Measurements from ENCODE around the gene TMA16. TPM values are rescaled to one million over a fixed set of nuclear protein-coding genes. Genes with fewer than 3 reads are reported as not detected.

The TMA16 gene
- total RNA-seq, 2 experiments from 2014 or later = 54.7 to 63.6 TPM

- intact Hi-C loops (cut with DNase I, micrococcal nuclease) = loop anchor here (5.0 to 10.0 kb wide), 3 partner anchors 203 to 1265 kb away; no protein-coding TSS in a partner anchor
- H3K36me3 Mint-ChIP-seq (ENCODE audit: low read depth) = no peaks in the 10 kb centered on the region
- no peak overlapping the region for H3K27ac Mint-ChIP-seq
- H3K4me3 Mint-ChIP-seq = no peak overlapping the region
- peaks cover 5% of the 10 kb centered on the region for H3K27me3 Mint-ChIP-seq
- no peaks in the 10 kb centered on the region for H3K4me1 Mint-ChIP-seq
- ChIA-PET CTCF (interaction anchor here (0.6 to 1.0 kb wide), 2 partner anchors 11 to 66 kb away, joined by 3 read pairs; no protein-coding TSS in a partner anchor), POLR2A (no interaction called here)
- no peaks in the 10 kb centered on the region for H3K9me3 Mint-ChIP-seq (ENCODE audit: low read depth)
- no peak for ATAC-seq
- DNase-seq = no peak
Measured at GRCh38 chr4:163482190-163482589, 12.3 kb upstream of the TMA16 start.

GRCh38 chr4:163484906-163485305 lies 9.6 kb upstream of the TMA16 start:
- Mint-ChIP-seq H3K9me3 (ENCODE audit: low read depth) (no peaks in the 10 kb centered on the region), H3K4me1 (no peaks in the 10 kb centered on the region), H3K27ac (no peak overlapping the region), H3K27me3 (peaks cover 4% of the 10 kb centered on the region), H3K36me3 (ENCODE audit: low read depth) (no peaks in the 10 kb centered on the region), H3K4me3 (no peak overlapping the region)
- ChIA-PET POLR2A (no interaction called here), CTCF (interaction anchor here (1.0 to 1.9 kb wide), 8 partner anchors 9 to 196 kb away, joined by 3 to 10 read pairs (median 4); partner anchors contain the start of gene TMA16)
- ATAC-seq (peak; percentile 55), DNase-seq (peak; percentile 73)
- intact Hi-C loops (cut with DNase I, micrococcal nuclease) = loop anchor here (1.0 to 10.0 kb wide), 8 partner anchors 59 to 1262 kb away; no protein-coding TSS in a partner anchor

DNA sequence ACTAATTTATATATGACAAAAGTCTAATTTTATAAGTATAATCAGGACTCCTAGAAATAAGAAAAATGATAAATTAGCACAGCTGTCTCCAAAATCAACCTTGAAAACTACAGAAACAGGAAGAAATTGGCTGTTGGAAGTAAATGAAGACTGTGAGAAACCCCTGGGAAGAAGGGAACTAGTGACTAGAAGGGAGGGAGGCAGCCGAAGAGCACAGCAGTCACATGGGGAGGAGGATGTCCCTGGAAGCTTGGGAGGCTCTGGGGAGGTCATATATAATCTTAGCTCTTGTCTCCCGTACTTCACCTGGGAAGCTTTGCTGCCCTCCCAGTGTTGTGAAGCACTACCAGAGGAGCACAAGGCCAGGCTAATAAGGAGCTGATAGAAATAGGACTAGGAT lies 8.9 kb upstream of the TMA16 start:
- no peaks in the 10 kb centered on the region for H3K4me1 Mint-ChIP-seq
- H3K9me3 Mint-ChIP-seq (ENCODE audit: low read depth) = no peaks in the 10 kb centered on the region
- H3K27ac Mint-ChIP-seq = no peak overlapping the region
- DNase-seq = no peak
- no peak overlapping the region for H3K4me3 Mint-ChIP-seq
- no peak for ATAC-seq
- ChIA-PET CTCF (interaction anchor here (0.7 to 1.9 kb wide), 12 partner anchors 8 to 196 kb away, joined by 3 to 10 read pairs (median 4); partner anchors contain the start of gene TMA16), POLR2A (interaction anchor here (0.8 kb wide), 1 partner anchor 9 kb away, joined by 3 read pairs; the partner anchor contains the start of gene TMA16)
- H3K27me3 Mint-ChIP-seq = peaks cover 4% of the 10 kb centered on the region
- intact Hi-C loops (cut with DNase I, micrococcal nuclease) = loop anchor here (1.0 to 10.0 kb wide), 6 partner anchors 59 to 1247 kb away; no protein-coding TSS in a partner anchor
- no peaks in the 10 kb centered on the region for H3K36me3 Mint-ChIP-seq (ENCODE audit: low read depth)

GRCh38 chr4:163486321-163486720 lies 8.2 kb upstream of the TMA16 start:
- Mint-ChIP-seq H3K27ac (no peak overlapping the region), H3K27me3 (peaks cover 4% of the 10 kb centered on the region), H3K4me1 (no peaks in the 10 kb centered on the region), H3K9me3 (ENCODE audit: low read depth) (no peaks in the 10 kb centered on the region), H3K36me3 (ENCODE audit: low read depth) (no peaks in the 10 kb centered on the region), H3K4me3 (no peak overlapping the region)
- DNase-seq (no peak), ATAC-seq (no peak)
- intact Hi-C loops (cut with DNase I, micrococcal nuclease) = loop anchor here (5.0 to 10.0 kb wide), 4 partner anchors 196 to 1246 kb away; no protein-coding TSS in a partner anchor
- ChIA-PET POLR2A (interaction anchor here (0.7 kb wide), 1 partner anchor 19 kb away, joined by 3 read pairs; no protein-coding TSS in a partner anchor), CTCF (interaction anchor here (0.7 to 1.6 kb wide), 8 partner anchors 8 to 64 kb away, joined by 3 to 9 read pairs (median 4); partner anchors contain the start of gene TMA16)

- peaks cover 3% of the 10 kb centered on the region for H3K4me1 Mint-ChIP-seq
- H3K27me3 Mint-ChIP-seq = peaks cover 4% of the 10 kb centered on the region
- POLR2A ChIA-PET = no interaction called here
- intact Hi-C loops (cut with DNase I, micrococcal nuclease) = loop anchor here (5.0 to 10.0 kb wide), 7 partner anchors 192 to 1835 kb away; partner anchors contain the start of genes MSMO1 (in 1 of the 2) and TMEM192 (in 1 of the 2)
- DNase-seq (no peak), ATAC-seq (no peak)
- no peak overlapping the region for H3K4me3 Mint-ChIP-seq
- no peaks in the 10 kb centered on the region for H3K9me3 Mint-ChIP-seq (ENCODE audit: low read depth)
- H3K27ac Mint-ChIP-seq = no peak overlapping the region
- peaks cover 9% of the 10 kb centered on the region for H3K36me3 Mint-ChIP-seq (ENCODE audit: low read depth)
- CTCF ChIA-PET = no interaction called here
Measured at GRCh38 chr4:163489929-163490328, 4.6 kb upstream of the TMA16 start.

DNA sequence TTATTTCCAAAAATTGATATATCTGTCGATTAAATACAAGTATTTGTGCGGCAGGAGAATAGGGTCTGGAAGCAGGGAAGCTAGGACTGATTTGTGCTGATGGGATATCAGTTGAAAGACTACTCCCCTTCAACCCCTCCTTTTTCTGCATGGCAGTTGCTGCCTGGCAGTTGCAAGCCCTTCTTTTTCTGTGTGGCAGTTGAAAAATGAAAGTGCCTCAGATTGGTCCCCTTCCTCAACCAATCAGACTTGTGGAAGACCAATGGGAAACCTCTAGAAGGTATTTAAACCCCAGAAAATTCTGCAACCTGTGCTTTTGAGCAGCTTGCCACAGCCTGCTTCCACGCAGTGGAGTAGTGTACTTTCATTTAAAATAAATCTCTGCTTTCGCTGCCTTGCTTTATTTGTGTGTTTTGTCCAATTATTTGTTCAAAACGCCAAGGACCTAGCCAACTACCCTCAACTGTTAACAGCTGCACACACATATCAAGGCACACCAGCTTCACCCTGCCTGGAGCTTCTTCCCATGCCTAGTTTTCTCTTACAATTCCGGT lies 1.5 kb upstream of the TMA16 start:
- intact Hi-C loops (cut with DNase I, micrococcal nuclease) = loop anchor here in 1 of 2 experiments (10.0 kb wide), 3 partner anchors 1462 to 1832 kb away; partner anchors contain the start of genes MSMO1 and TMEM192

DNA sequence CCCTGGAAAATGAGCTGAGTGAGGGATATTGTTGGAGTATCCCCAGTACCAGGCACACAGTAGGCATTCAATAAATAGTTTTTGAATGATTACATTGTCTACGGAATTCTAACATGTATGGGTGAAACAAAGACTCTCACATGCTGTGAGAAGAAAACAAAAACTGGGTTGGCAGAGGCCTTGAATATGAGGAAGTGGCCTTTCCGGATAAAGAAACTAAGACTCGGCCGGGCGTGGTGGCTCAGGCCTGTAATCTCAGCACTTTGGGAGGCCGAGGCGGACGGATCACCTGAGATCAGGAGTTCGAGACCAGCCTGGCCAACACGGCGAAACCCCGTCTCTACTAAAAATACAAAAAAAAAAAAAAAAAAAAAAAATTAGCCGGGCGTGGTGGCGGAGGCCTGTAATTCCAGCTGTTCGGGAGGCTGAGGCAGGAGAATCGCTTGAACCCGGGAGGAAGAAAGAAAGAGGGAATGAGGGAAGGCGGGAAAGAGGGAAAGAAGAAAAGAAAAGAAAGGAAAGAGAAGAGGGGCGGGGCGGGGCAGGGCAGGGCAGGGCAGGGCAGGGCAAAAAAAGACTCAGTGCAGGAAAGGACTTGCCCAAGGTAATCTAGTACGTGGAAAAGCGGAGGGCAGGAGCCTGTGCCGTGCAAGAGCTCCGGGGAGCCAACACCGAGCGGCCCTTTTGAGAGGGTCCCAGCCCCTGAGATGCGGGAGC lies 689 bp upstream of the TMA16 start:
- CTCF ChIA-PET = interaction anchor here (0.6 to 2.3 kb wide), 12 partner anchors 8 to 1619 kb away, joined by 3 to 11 read pairs (median 4); partner anchors contain the start of gene TMEM192
- DNase-seq (peak; percentile 20), ATAC-seq (peak; percentile 30)
- H3K36me3 Mint-ChIP-seq (ENCODE audit: low read depth) = peaks cover 32% of the 10 kb centered on the region
- peaks cover 27% of the 10 kb centered on the region for H3K4me1 Mint-ChIP-seq
- no peaks in the 10 kb centered on the region for H3K9me3 Mint-ChIP-seq (ENCODE audit: low read depth)
- peak overlapping the region; percentile 99 for H3K4me3 Mint-ChIP-seq
- intact Hi-C loops (cut with DNase I, micrococcal nuclease) = loop anchor here (1.0 to 10.0 kb wide), 7 partner anchors 51 to 1831 kb away; partner anchors contain the start of genes NAF1 (in 2 of the 2), MSMO1 (in 1 of the 2) and TMEM192 (in 1 of the 2)
- POLR2A ChIA-PET = interaction anchor here (0.6 to 1.1 kb wide), 6 partner anchors 8 to 266 kb away, joined by 3 to 8 read pairs (median 4); no protein-coding TSS in a partner anchor
- no peaks in the 10 kb centered on the region for H3K27me3 Mint-ChIP-seq
- H3K27ac Mint-ChIP-seq = peak overlapping the region; percentile 100

More for the DNA sequence above, 1.5 kb upstream of the TMA16 start:
- peaks cover 32% of the 10 kb centered on the region for H3K36me3 Mint-ChIP-seq (ENCODE audit: low read depth)
- POLR2A ChIA-PET = interaction anchor here (0.6 kb wide), 1 partner anchor 40 kb away, joined by 7 read pairs; no protein-coding TSS in a partner anchor
- peaks cover 25% of the 10 kb centered on the region for H3K4me1 Mint-ChIP-seq
- DNase-seq (peak; percentile 14), ATAC-seq (no peak)
- H3K4me3 Mint-ChIP-seq = peak overlapping the region; percentile 99
- no peaks in the 10 kb centered on the region for H3K9me3 Mint-ChIP-seq (ENCODE audit: low read depth)
- H3K27ac Mint-ChIP-seq = peak overlapping the region; percentile 100
- CTCF ChIA-PET = interaction anchor here (0.7 to 2.3 kb wide), 6 partner anchors 8 to 57 kb away, joined by 3 to 10 read pairs (median 4); no protein-coding TSS in a partner anchor
- no peaks in the 10 kb centered on the region for H3K27me3 Mint-ChIP-seq

- Mint-ChIP-seq H3K36me3 (ENCODE audit: low read depth) (peaks cover 35% of the 10 kb centered on the region), H3K4me3 (peak overlapping the region; percentile 99), H3K27ac (peak overlapping the region; percentile 94), H3K9me3 (ENCODE audit: low read depth) (no peaks in the 10 kb centered on the region), H3K27me3 (no peaks in the 10 kb centered on the region), H3K4me1 (peaks cover 30% of the 10 kb centered on the region)
- ChIA-PET CTCF (no interaction called here), POLR2A (no interaction called here)
- ATAC-seq (no peak), DNase-seq (no peak)
- intact Hi-C loops (cut with DNase I, micrococcal nuclease) = loop anchor here (2.0 to 10.0 kb wide), 6 partner anchors 49 to 1829 kb away; partner anchors contain the start of genes MSMO1 (in 1 of the 2), NAF1 (in 1 of the 2) and TMEM192 (in 1 of the 2)
Measured at GRCh38 chr4:163495900-163496299, 1.4 kb downstream of the TMA16 start.

DNA sequence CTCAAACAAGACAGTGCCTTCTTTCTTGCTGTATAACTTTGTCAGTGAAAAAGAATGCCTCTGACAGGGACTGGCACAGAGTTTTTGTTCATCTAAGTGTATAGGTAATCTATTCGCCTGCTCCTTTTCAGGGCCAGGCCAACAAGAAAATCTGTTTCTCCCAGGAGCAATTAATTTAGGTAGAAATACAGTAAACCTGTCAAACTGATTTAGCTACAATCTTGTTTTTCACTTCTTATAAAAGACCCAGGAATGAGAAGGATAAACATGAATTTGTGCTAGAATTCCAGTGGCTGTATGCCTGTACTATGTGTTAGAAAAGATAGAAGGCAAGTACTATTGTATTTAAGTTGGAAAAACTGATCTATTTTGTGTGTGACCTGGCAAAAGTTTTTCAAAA lies 6.1 kb downstream of the TMA16 start:
- Mint-ChIP-seq H3K4me1 (peaks cover 53% of the 10 kb centered on the region), H3K4me3 (no peak overlapping the region), H3K36me3 (ENCODE audit: low read depth) (peaks cover 40% of the 10 kb centered on the region), H3K27me3 (no peaks in the 10 kb centered on the region), H3K9me3 (ENCODE audit: low read depth) (peaks cover 3% of the 10 kb centered on the region), H3K27ac (no peak overlapping the region)
- intact Hi-C loops (cut with DNase I, micrococcal nuclease) = no loop called here
- ChIA-PET POLR2A (no interaction called here), CTCF (no interaction called here)
- DNase-seq (no peak), ATAC-seq (no peak)

GRCh38 chr4:163505374-163505773 lies 10.9 kb downstream of the TMA16 start:
- DNase-seq (no peak), ATAC-seq (no peak)
- POLR2A ChIA-PET = interaction anchor here (1.1 kb wide), 1 partner anchor 11 kb away, joined by 3 read pairs; the partner anchor contains the start of gene TMA16
- peaks cover 37% of the 10 kb centered on the region for H3K36me3 Mint-ChIP-seq (ENCODE audit: low read depth)
- peaks cover 31% of the 10 kb centered on the region for H3K4me1 Mint-ChIP-seq
- no peak overlapping the region for H3K4me3 Mint-ChIP-seq
- CTCF ChIA-PET = interaction anchor here (0.5 to 1.5 kb wide), 2 partner anchors 44 to 60 kb away, joined by 4 to 8 read pairs; no protein-coding TSS in a partner anchor
- H3K27ac Mint-ChIP-seq = no peak overlapping the region
- intact Hi-C loops (cut with DNase I, micrococcal nuclease) = no loop called here
- H3K27me3 Mint-ChIP-seq = no peaks in the 10 kb centered on the region
- peaks cover 3% of the 10 kb centered on the region for H3K9me3 Mint-ChIP-seq (ENCODE audit: low read depth)

- H3K4me3 Mint-ChIP-seq = no peak overlapping the region
- CTCF ChIA-PET = no interaction called here
- no peak for DNase-seq
- H3K9me3 Mint-ChIP-seq (ENCODE audit: low read depth) = no peaks in the 10 kb centered on the region
- H3K27ac Mint-ChIP-seq = no peak overlapping the region
- no peaks in the 10 kb centered on the region for H3K27me3 Mint-ChIP-seq
- peaks cover 52% of the 10 kb centered on the region for H3K36me3 Mint-ChIP-seq (ENCODE audit: low read depth)
- POLR2A ChIA-PET = no interaction called here
- ATAC-seq = no peak
- no peaks in the 10 kb centered on the region for H3K4me1 Mint-ChIP-seq
- intact Hi-C loops (cut with DNase I, micrococcal nuclease) = no loop called here
Measured at GRCh38 chr4:163515198-163515597, 20.7 kb downstream of the TMA16 start.
